GM12878 (cell line): ENCODE measurements around the gene MRPL55. TPM values are rescaled to one million over a fixed set of nuclear protein-coding genes. Genes with fewer than 3 reads are reported as not detected.

Source experiments
- ATAC-seq: fragments of 200-7000 bp; cut with Tn5 transposase; 3 replicates; pipeline ENCODE4 v1.9.1; 2020; ENCODE audit warnings: mild to moderate bottlenecking, moderate library complexity
- BruUV-seq: library from RNA; stranded (reverse); fragments of 400-500 nt; replicated peaks from 2 replicates; lab custom pipeline; 2021; lab: Mats Ljungman, UMichigan
- CTCF ChIA-PET: fragments of 300-600 bp; sonication (Branson Sonifier 250); formaldehyde crosslinking; extraction: SDS; loops from one replicate; lab custom pipeline; 2021; ENCODE audit warnings: inconsistent platforms; lab: Yijun Ruan, JAX
- POLR2A ChIA-PET: fragments of 350-600 bp; formaldehyde crosslinking; extraction: SDS; loops from one replicate; lab custom pipeline; 2021; ENCODE audit warnings: inconsistent platforms; lab: Charles Lee
- RAD21 ChIA-PET: fragments of 300-600 bp; sonication (Branson Sonifier 250); formaldehyde crosslinking; loops from one replicate; lab custom pipeline; 2023; ENCODE audit warnings: antibody characterized with exemption; ENCODE audit not compliant: unreplicated experiment; lab: Charles Lee
- SMC1A ChIA-PET: fragments of 300-600 bp; sonication (Branson Sonifier 250); formaldehyde crosslinking; loops from one replicate; lab custom pipeline; 2023; ENCODE audit not compliant: unreplicated experiment, uncharacterized antibody; lab: Charles Lee
- DNase-seq: peaks from one replicate; pipeline ENCODE4 v3.0.0-alpha.2; 2011; ENCODE audit warnings: low read depth, low spot score
- FAIRE-seq: peaks from 3 replicates; lab custom pipeline; 2011; peaks lifted over from hg19 to GRCh38; lab: Jason Lieb, UNC
- H2AFZ ChIP-seq: 2 replicates; pipeline ENCODE4 v1.6.0; 2011; ENCODE audit warnings: low read depth, low read length, control low read depth; ENCODE audit not compliant: control insufficient read depth
- H3K27ac ChIP-seq: 2 replicates; pipeline ENCODE4 v1.5.1; 2011; ENCODE audit warnings: control low read depth; ENCODE audit not compliant: control insufficient read depth, insufficient read depth
- H3K27me3 ChIP-seq, 2 experiments: replicated peaks in 1 of 2; 2 replicates each; pipeline versions ENCODE4 v1.6.0 to v1.6.1; 2011; ENCODE audit warnings: low read length in 1 of 2; ENCODE audit not compliant: control insufficient read depth in 2 of 2, insufficient read depth in 2 of 2
- H3K36me3 ChIP-seq, 2 experiments: 2 replicates each; pipeline ENCODE4 v1.5.1; 2011; ENCODE audit warnings: low read length in 1 of 2; ENCODE audit not compliant: control insufficient read depth in 2 of 2, insufficient read depth in 2 of 2
- H3K4me1 ChIP-seq: 2 replicates; pipeline ENCODE4 v1.6.1; 2011; ENCODE audit warnings: mild to moderate bottlenecking, low read length, moderate library complexity, mixed read lengths; ENCODE audit not compliant: control insufficient read depth, insufficient read depth
- H3K4me2 ChIP-seq: 2 replicates; pipeline ENCODE4 v1.6.0; 2011; ENCODE audit warnings: control low read depth; ENCODE audit not compliant: control insufficient read depth, insufficient read depth
- H3K4me3 ChIP-seq: fragments of 200-600 bp; sonication (generic); 2 replicates; pipeline ENCODE4 v1.5.1; 2016
- H3K79me2 ChIP-seq: 2 replicates; pipeline ENCODE4 v1.6.0; 2011; ENCODE audit warnings: low read length; ENCODE audit not compliant: control insufficient read depth, insufficient read depth
- H3K9ac ChIP-seq: 2 replicates; pipeline ENCODE4 v1.8.0; 2011; ENCODE audit warnings: low read length, control low read depth, mixed read lengths; ENCODE audit not compliant: control insufficient read depth, insufficient read depth
- H3K9me3 ChIP-seq: replicated peaks from 3 replicates; pipeline ENCODE4 v1.5.1; 2011; ENCODE audit warnings: mild to moderate bottlenecking, low read length; ENCODE audit not compliant: control insufficient read depth, insufficient read depth
- H4K20me1 ChIP-seq: 2 replicates; pipeline ENCODE4 v1.6.0; 2011; ENCODE audit not compliant: control insufficient read depth, insufficient read depth
- BCL11A ChIP-seq: IDR thresholded peaks from 2 replicates; pipeline ENCODE4 v1.6.1; 2011; ENCODE audit warnings: low read depth, low read length
- BMI1 ChIP-seq: fragments of 450-650 bp; IDR thresholded peaks from 2 replicates; pipeline ENCODE4 v1.6.1; 2016; ENCODE audit warnings: mild to moderate bottlenecking, moderate library complexity, borderline replicate concordance
- MTA3 ChIP-seq: IDR thresholded peaks from 2 replicates; pipeline ENCODE4 v1.6.1; 2012; ENCODE audit warnings: low read length, inconsistent platforms, borderline replicate concordance
- MXI1 ChIP-seq: fragments of 150-350 bp; IDR thresholded peaks from 2 replicates; pipeline ENCODE4 v1.6.1; 2011; ENCODE audit warnings: low read depth, mild to moderate bottlenecking, inconsistent platforms, low read length, improper control_type of control experiment
- RAD51 ChIP-seq: fragments of 450-650 bp; IDR thresholded peaks from 2 replicates; pipeline ENCODE4 v1.6.1; 2016; ENCODE audit warnings: moderate library complexity, mild to moderate bottlenecking, inconsistent platforms
- SMARCA5 ChIP-seq: fragments of 450-650 bp; IDR thresholded peaks from 2 replicates; pipeline ENCODE4 v1.6.1; 2017; ENCODE audit warnings: mild to moderate bottlenecking
- SUZ12 ChIP-seq: fragments of 200-600 bp; sonication (generic); IDR thresholded peaks from one replicate; pipeline ENCODE4 v1.6.1; 2018; ENCODE audit warnings: antibody characterized with exemption, mild to moderate bottlenecking; ENCODE audit not compliant: unreplicated experiment
- TARDBP ChIP-seq: IDR thresholded peaks from 2 replicates; pipeline ENCODE4 v1.6.1; 2016; ENCODE audit warnings: borderline replicate concordance
- WRNIP1 ChIP-seq: IDR thresholded peaks from 2 replicates; pipeline ENCODE4 v1.6.1; 2011; ENCODE audit warnings: low read depth, low read length, improper control_type of control experiment, borderline replicate concordance
- ZNF274 ChIP-seq: IDR thresholded peaks from one replicate; pipeline ENCODE4 v1.8.0; 2011; ENCODE audit not compliant: insufficient read length, insufficient read depth
- WGBS: methylation state at CpG from one replicate; pipeline ENCODE4 v1.1.6; 2016; ENCODE audit warnings: low lambda C conversion rate; ENCODE audit not compliant: insufficient replicate concordance, insufficient coverage; ENCODE audit errors: missing lambda C conversion rate; 5-methylcytosine and 5-hydroxymethylcytosine counted together
- in situ Hi-C: fragments of 300-500 bp; cut with MboI; formaldehyde crosslinking; loops from 9 replicates; pipeline ENCODE4 v1.14.3; 2018; ENCODE audit warnings: mixed read lengths
- intact Hi-C: fragments of 100-400 bp; cut with micrococcal nuclease; formaldehyde crosslinking; loops from one replicate; pipeline ENCODE4 v1.14.2; 2022; ENCODE audit not compliant: unreplicated experiment
- polyA plus RNA-seq, 11 experiments: library from polyadenylated mRNA; depleted of rRNA in 4 of 11; unstranded in 6 of 11; stranded (reverse) in 5 of 11; fragments of >200 nt; fragmentation: Nextera tagmentation in 4 of 11; fragmentation: Illumina TruSeq in 1 of 11; extraction: Ambion mirVana in 4 of 11; extraction: Trizol in 1 of 11; gene quantifications; 1 replicate in 1 of 11; 2 replicates in 10 of 11; pipeline versions ENCODE4 v1.2.1 to v1.2.3, GENCODE V29; 2011 to 2016; ENCODE audit warnings: inconsistent platforms in 2 of 11, missing spikeins in 2 of 11, low read depth in 1 of 11
- total RNA-seq, 4 experiments: library from RNA; depleted of rRNA in 3 of 4; stranded (reverse); fragments of >200 nt in 3 of 4; fragmentation: Illumina TruSeq in 1 of 4; extraction: Trizol in 1 of 4; gene quantifications; 2 replicates each; pipeline versions ENCODE4 v1.2.1 to v1.2.3, GENCODE V29; 2013 to 2021
- TF ChIP-seq, protein P1 (sequence below), 3 experiments: IDR thresholded peaks in 2 of 3; conservative IDR thresholded peaks in 1 of 3; 2 replicates each; pipeline ENCODE4 v1.5.1; 2011; ENCODE audit warnings: low read depth in 3 of 3, low read length in 3 of 3, mild to moderate bottlenecking in 3 of 3, control low read depth in 2 of 3, moderate library complexity in 2 of 3, inconsistent platforms in 1 of 3, mixed read lengths in 1 of 3; ENCODE audit not compliant: control insufficient read depth in 2 of 3, insufficient read depth in 1 of 3; ENCODE audit errors: extremely low read depth in 1 of 3
- TF ChIP-seq, protein P2 (sequence below): IDR thresholded peaks from 2 replicates; pipeline ENCODE4 v1.6.1; 2011; ENCODE audit warnings: low read depth, low read length, improper control_type of control experiment, borderline replicate concordance

The MRPL55 gene
- total and polyA plus RNA-seq, 10 of the 15 experiments (the other 5 are each of a cell fraction or from before 2014, with no cell fraction given), result 15.1 to 143 (median 55.8) TPM

DNA sequence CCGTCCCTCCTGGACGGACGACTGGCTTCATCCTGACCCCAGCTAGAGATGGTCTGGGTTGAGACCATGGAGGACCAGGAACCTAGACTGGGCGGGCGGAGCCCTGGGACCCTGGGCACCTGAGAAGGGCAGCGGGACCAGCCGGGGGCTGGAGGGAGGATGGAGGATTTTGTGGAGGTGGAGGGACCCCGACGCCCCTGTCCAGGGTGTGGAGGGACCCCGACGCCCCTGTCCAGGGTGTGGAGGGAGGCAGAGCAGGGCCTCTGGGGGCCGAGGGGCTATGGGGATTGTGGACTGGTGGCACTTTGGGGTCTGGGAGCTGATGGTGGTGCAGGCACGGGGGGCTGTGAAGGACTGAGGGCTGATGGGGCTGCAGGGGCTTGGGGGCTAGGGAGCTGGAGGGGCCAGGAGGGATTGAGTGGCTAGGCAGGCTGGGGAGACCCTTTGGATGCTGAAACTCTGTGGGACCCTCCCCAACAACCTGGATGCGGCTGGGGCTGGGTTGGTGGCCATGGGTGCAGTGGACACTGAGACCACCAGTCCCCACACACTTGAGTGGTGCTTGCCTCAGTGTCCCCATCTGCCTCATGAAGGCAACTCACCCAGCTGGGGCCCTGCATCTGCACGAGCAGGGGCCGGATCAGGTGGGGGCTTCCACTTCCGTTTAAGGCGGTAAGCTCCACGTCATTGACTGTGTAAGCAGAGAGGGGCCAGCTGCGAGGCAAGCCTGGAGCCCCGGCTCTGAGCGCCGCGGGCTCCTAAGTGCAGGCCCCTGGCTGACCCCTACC lies 48.0 kb upstream of the MRPL55 start:
- no peak overlapping the region for H2AFZ ChIP-seq
- no peak overlapping the region for H3K9ac ChIP-seq
- no peak for DNase-seq
- ChIA-PET CTCF (no interaction called here), RAD21 (no interaction called here), POLR2A (no interaction called here), SMC1A (no interaction called here)
- H3K27me3 ChIP-seq, result no peaks in the 10 kb centered on the region
- H3K4me2 ChIP-seq, result no peak overlapping the region
- no peaks in the 10 kb centered on the region for H3K4me1 ChIP-seq
- WGBS, result 27% methylated on average over 16 of the region's 24 CpGs
- intact Hi-C loops (no loop called here), in situ Hi-C loops (no loop called here)
- FAIRE-seq, result no peak
- H3K27ac ChIP-seq, result no peak overlapping the region
- H3K36me3 ChIP-seq, result no peaks in the 10 kb centered on the region
- no TSS peak for BruUV-seq
- TF ChIP-seq, protein P1, sequence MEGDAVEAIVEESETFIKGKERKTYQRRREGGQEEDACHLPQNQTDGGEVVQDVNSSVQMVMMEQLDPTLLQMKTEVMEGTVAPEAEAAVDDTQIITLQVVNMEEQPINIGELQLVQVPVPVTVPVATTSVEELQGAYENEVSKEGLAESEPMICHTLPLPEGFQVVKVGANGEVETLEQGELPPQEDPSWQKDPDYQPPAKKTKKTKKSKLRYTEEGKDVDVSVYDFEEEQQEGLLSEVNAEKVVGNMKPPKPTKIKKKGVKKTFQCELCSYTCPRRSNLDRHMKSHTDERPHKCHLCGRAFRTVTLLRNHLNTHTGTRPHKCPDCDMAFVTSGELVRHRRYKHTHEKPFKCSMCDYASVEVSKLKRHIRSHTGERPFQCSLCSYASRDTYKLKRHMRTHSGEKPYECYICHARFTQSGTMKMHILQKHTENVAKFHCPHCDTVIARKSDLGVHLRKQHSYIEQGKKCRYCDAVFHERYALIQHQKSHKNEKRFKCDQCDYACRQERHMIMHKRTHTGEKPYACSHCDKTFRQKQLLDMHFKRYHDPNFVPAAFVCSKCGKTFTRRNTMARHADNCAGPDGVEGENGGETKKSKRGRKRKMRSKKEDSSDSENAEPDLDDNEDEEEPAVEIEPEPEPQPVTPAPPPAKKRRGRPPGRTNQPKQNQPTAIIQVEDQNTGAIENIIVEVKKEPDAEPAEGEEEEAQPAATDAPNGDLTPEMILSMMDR (IDR thresholded peaks at IDR 0.05 in 2 of 3, conservative IDR thresholded peaks at IDR 0.05 in 1 of 3; ENCODE audit: control insufficient read depth in 2 of 3, extremely low read depth in 1 of 3, insufficient read depth in 1 of 3, low read depth in 3 of 3, low read length in 3 of 3), result no peak
- TF ChIP-seq MTA3 (no peak), RAD51 (no peak), SUZ12 (no peak)
- no peaks in the 10 kb centered on the region for H3K9me3 ChIP-seq
- ATAC-seq, result no peak
- no peak overlapping the region for H3K4me3 ChIP-seq
- no peaks in the 10 kb centered on the region; the same call in 1 of the 2 replicates for H4K20me1 ChIP-seq
- H3K79me2 ChIP-seq, result no peaks in the 10 kb centered on the region

DNA sequence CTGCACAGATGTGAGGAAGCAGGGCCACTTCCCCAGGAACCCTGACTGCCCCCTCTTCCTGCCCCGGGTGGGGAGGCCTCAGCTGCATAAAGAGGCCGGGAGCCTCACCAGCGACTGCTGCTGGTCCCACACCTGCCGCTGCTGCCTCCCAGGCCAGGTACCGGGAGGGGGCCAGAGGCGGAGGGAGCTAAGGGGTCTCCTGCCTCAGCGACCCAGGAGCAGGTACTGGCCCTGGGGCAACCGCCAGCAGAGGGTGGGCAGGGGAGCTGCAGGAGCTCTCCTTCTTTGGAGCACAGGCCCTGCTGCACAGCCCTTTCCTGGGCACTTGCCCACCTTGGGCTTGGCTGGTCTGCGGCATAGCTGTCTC lies 47.4 kb upstream of the MRPL55 start:
- BruUV-seq, result no TSS peak
- ChIA-PET CTCF (no interaction called here), RAD21 (no interaction called here), SMC1A (no interaction called here), POLR2A (no interaction called here)
- ATAC-seq (no peak), DNase-seq (no peak), FAIRE-seq (no peak)
- intact Hi-C loops (no loop called here), in situ Hi-C loops (no loop called here)
- no peaks in the 10 kb centered on the region for H3K9me3 ChIP-seq
- no peaks in the 10 kb centered on the region for H3K4me1 ChIP-seq
- WGBS, result 17% methylated on average over 9 of the region's 9 CpGs
- H3K4me3 ChIP-seq, result no peak overlapping the region
- no peaks in the 10 kb centered on the region for H3K27me3 ChIP-seq
- H4K20me1 ChIP-seq, result no peaks in the 10 kb centered on the region; the same call in 1 of the 2 replicates
- no peaks in the 10 kb centered on the region for H3K79me2 ChIP-seq
- H3K36me3 ChIP-seq, result no peaks in the 10 kb centered on the region
- no peak overlapping the region for H3K27ac ChIP-seq
- no peak overlapping the region for H2AFZ ChIP-seq
- no peak overlapping the region for H3K9ac ChIP-seq
- H3K4me2 ChIP-seq, result no peak overlapping the region
- TF ChIP-seq BCL11A (no peak), BMI1 (no peak), MXI1 (no peak), ZNF274 (no peak), WRNIP1 (no peak), SMARCA5 (no peak), TARDBP (no peak)
- TF ChIP-seq, protein P1 (IDR thresholded peaks at IDR 0.05 in 2 of 3, conservative IDR thresholded peaks at IDR 0.05 in 1 of 3; ENCODE audit: control insufficient read depth in 2 of 3, extremely low read depth in 1 of 3, insufficient read depth in 1 of 3, low read depth in 3 of 3, low read length in 3 of 3), result no peak
- TF ChIP-seq, protein P2, sequence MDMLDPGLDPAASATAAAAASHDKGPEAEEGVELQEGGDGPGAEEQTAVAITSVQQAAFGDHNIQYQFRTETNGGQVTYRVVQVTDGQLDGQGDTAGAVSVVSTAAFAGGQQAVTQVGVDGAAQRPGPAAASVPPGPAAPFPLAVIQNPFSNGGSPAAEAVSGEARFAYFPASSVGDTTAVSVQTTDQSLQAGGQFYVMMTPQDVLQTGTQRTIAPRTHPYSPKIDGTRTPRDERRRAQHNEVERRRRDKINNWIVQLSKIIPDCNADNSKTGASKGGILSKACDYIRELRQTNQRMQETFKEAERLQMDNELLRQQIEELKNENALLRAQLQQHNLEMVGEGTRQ, result no peak
